Right lung (tissue), 10 donors: ENCODE results near the gene KRT80. TPM values are rescaled to one million over a fixed set of nuclear protein-coding genes. Genes with fewer than 3 reads are reported as not detected.
A peak's percentile ranks its signal among the peaks of the same experiment; 100 is the strongest.
"Not testable (repeated sequence)": the region's sequence is repeated elsewhere in the genome, so short reads cannot be mapped to it uniquely, and the experiment has no call there.

Experiments
- DNase-seq, 2 donors: peaks; one replicate each; pipeline ENCODE4 v3.0.0-alpha.2; 2013
- long read RNA-seq, 8 donors: transcript quantifications; one replicate each; lab custom pipeline, GENCODE V29; 2026
- polyA plus RNA-seq, 5 donors: library from polyadenylated mRNA; unstranded; fragments of 120-200 nt; gene quantifications; one replicate each; pipeline versions ENCODE4 v1.2.1 to v1.2.3, GENCODE V29; 2013; ENCODE audit warnings: inconsistent platforms in 1 of 5, low replicate concordance in 1 of 5; ENCODE audit not compliant: insufficient read length in 5 of 5, insufficient read depth in 1 of 5

The KRT80 gene
- polyA plus RNA-seq: 1 to 10 TPM in 2 of 5 donors, under 1 TPM in 3; 0.48 to 1.9 (median 0.90) TPM
- long read RNA-seq, donor 1, partial matches to known transcripts: 26 of 36 reads
- long read RNA-seq, donor 1, other reads (novel, unspliced or antisense): 9 of 36 reads
- long read RNA-seq, donor 2, partial matches to known transcripts: 14 of 22 reads
- long read RNA-seq, donor 2, other reads (novel, unspliced or antisense): 8 of 22 reads
- long read RNA-seq, donor 3, partial matches to known transcripts: 16 of 16 reads
- long read RNA-seq, donor 3, other reads (novel, unspliced or antisense): 0 of 16 reads
- long read RNA-seq, donor 4: 0 reads
- long read RNA-seq, donor 5: 0 reads
- long read RNA-seq, donor 6, partial matches to known transcripts: 44 of 45 reads
- long read RNA-seq, donor 6, other reads (novel, unspliced or antisense): 0 of 45 reads
- long read RNA-seq, donor 7, partial matches to known transcripts: 14 of 30 reads
- long read RNA-seq, donor 7, other reads (novel, unspliced or antisense): 16 of 30 reads
- long read RNA-seq, donor 8: 0 reads

DNA sequence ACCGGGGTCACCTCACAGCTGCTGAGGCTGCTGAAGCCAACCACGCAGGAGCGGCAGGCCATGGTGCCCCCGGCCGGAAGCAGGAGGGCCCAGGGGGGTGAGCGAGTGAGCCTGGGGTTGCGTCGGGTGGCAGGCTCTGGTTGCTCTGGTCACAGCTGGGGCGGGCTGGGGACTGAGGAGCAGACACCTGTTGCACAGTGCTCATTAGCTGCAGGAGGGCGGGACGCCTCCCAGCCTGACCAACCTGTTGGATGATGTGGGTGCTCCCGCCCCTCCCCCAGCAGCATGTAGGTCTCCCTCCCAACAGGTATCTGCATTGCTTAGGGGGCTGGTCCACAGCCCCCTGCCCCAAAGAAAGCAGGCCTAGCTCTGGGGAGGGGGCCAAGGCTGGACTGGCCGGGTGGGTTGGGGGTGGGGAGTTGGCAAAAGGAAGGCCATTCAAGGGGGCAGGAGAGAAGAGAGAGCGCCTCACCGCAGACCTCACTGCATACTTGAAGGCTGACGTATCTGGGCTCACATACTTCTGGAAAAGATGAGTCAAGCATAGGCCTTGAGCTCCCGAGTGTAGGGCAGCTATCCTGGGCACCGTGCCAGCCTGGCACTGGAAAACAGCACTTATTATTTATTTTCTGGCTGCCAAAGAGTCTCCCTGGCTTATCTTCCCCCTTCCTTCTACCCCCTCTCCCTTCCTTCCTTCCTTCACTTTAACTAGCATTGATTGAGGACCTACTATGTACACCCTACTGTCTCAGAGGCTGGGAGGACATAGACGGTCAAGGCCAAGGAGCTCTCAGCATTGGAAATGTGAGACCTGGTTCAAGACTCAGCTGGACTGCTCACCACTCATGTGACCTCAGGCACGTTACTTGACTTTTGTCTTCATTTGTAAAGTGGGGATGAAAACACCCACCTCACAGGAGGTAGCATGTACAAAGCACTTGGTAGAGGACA, at the start of gene KRT80:
KRT80 (minus strand) TSS at position 174 of the 951 bp plus-strand sequence; CDS start at position 62, 112 bp downstream.
- peak; percentile 54 to 67 for DNase-seq

DNA sequence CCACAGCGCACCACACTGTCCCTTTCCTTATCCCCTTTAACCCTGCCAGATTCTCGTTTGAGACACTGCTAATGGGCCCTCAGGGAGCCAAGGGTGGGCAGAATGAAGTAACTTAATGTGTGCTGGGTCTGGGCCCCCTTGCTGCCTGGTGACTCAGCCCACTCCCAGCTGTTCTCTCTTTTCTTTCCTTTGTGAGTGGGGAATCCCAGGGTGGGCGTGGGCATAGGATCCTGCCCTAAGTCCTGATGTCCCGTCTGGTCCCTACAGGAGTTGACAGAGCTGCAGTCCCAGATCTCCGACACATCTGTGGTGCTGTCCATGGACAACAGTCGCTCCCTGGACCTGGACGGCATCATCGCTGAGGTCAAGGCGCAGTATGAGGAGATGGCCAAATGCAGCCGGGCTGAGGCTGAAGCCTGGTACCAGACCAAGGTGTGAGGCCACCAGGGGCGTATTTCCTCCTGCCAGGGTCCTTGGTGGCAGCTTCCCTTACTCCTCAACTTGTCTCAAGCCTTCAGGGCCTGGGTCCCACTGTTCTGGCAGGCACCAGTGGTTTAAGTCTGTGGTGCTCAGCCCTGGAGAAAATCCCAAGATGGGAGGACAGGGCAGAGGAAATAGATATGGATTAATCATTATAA, 49.5 kb upstream of the KRT80 start:
- no peak for DNase-seq

DNA sequence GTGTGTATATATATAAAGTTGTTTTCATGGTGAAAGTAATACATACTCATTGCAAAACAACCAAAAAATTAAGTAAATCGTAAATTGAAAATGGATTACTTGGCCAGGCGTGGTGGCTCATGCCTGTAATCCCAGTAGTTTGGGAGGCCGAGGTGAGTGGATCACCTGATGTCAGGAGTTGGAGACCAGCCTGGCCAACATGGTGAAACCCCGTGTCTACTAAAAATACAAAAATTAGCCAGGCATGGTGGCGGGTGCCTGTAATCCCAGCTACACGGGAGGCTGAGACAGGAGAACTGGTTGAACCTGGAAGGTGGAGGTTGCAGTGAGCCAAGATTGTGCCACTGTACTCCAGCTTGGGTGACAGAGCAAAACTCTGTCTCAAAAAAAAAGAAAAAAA, 48.4 kb upstream of the KRT80 start:
- not testable (repeated sequence) for DNase-seq

GRCh38 chr12:52239767-52240166, 48.0 kb upstream of the KRT80 start:
- no peak for DNase-seq

- no peak for DNase-seq
Observed at GRCh38 chr12:52238916-52239646, 47.3 kb upstream of the KRT80 start.

- DNase-seq: no peak
Observed at GRCh38 chr12:52238207-52238840, 46.5 kb upstream of the KRT80 start.

GRCh38 chr12:52236386-52237050, 44.7 kb upstream of the KRT80 start:
- DNase-seq: no peak

- DNase-seq: no peak
Observed at GRCh38 chr12:52235822-52236361, 44.1 kb upstream of the KRT80 start.

DNA sequence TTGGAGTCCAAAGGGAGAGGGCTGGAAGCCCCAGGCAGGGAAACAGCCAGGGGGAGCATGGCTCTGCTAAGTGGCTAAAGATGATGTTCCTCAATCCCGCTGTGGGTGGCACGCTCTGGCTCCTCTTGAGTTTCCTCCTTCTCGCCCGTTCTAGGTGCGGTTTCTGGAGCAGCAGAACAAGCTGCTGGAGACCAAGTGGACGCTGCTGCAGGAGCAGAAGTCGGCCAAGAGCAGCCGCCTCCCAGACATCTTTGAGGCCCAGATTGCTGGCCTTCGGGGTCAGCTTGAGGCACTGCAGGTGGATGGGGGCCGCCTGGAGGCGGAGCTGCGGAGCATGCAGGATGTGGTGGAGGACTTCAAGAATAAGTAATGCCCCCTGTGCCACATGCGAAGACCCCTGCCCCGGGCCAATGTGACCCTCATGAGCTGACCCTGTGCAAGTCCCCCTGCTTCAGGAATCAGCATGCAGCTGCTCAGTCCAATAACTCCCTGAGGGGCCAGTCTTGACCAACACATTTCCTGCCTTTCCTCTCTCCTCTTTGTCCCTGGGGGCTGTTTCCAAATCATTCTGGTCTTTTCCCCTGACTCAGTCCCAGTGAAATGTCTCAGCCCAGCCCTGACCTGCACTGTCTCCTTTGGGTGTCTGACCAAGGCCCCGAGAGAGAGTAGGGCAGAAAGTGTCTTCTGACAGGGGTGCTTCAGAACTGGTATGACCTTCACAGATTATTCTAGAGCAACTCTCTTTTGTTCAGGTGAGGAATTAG, 43.4 kb upstream of the KRT80 start:
- DNase-seq: no peak

- no peak for DNase-seq
Observed at GRCh38 chr12:52234223-52234810, 42.5 kb upstream of the KRT80 start.

- no peak for DNase-seq
Observed at GRCh38 chr12:52233462-52234207, 41.8 kb upstream of the KRT80 start.

- DNase-seq: no peak
Observed at GRCh38 chr12:52232674-52233461, 41.1 kb upstream of the KRT80 start, which contains the start of gene KRT7. KRT7 (plus strand) TSS chr12:52233243; CDS start chr12:52233297, 54 bp downstream.

DNA sequence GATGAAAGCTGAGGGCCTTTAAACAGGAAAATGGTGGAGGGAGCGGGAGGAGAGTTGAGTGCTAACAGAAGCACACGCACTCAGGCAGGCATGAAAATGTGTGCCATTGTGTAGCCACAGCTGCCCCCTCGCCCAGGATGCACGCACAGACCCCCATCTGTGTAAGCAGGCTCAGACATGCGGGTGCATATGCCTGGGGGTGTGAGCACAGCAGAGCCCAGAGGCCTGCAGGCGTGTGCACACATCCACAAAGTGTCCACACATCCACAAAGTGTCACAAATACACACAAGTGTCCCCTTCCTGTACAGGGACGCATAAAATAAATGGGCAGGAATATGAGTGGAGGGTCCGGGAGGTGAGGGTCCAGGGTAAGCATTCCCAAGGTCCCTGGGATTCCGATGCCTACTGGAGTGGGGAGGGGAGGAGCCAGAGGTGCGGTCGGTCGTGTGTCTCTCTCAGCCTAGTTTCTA, 40.4 kb upstream of the KRT80 start:
- DNase-seq: no peak

DNA sequence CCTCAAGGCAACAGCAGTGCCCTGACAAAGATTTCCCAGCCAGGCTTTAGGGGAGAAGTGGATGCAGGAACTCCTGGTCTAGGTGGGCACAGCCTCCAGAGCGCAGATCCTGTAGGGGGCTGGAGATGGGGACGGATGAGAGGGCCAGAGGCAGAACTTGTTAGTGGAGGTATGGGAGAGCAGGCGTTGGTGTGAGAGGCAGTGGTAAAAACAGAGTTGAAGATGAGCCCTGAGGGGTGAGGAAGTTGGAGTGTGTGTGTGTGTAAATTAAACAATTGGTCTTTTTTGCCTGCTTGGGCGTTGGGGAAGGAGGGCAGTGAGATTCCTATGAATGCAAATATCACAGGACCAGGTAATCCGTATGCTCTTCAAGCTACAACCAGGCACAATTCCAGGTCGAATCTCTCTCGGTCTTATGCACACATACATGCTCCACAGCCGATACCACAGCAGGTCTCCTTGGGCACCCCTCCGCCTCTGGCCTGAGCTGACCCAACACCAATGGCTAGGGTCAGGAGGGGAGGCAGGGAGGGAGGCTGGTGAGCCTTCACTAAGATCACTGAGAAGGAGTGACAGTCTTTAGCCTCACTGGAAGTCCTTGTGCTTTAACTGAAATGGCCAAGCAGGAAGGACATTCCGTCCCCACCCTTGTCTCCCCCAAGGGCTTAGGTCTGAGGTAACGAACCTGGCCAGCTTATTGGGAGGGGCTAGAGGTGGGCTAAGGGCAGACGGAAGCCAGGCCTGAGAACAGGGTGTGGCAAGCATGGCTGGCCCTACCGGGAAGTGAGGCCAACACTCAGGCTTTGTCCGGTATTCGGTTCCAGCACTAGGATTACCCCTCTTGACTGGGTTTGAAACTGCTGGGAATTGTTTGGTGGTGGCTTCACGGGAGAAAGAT, 39.7 kb upstream of the KRT80 start:
- no peak for DNase-seq
